Adrenal gland (tissue), 12 donors: ENCODE measurements around the gene RNF44. TPM values are rescaled to one million over a fixed set of nuclear protein-coding genes. Genes with fewer than 3 reads are reported as not detected.

ENCODE experiments used
- DNase-seq, 7 donors: peaks; one replicate each; pipeline ENCODE4 v3.0.0-alpha.2; 2019 to 2020
- H3K27ac ChIP-seq, 5 donors: fragments of 200-600 bp; sonication (generic) in 4 of 5; 1 replicate in 3 of 5; 2 replicates in 2 of 5; pipeline versions ENCODE4 v1.5.1 to v1.8.0; 2016 to 2020; ENCODE audit warnings: mild to moderate bottlenecking in 1 of 5
- H3K27me3 ChIP-seq: fragments of 200-600 bp; 2 replicates; pipeline ENCODE4 v1.8.0; 2021
- H3K36me3 ChIP-seq, 2 donors: fragments of 200-600 bp; replicated peaks in 1 of 2; 1 replicate in 1 of 2; 2 replicates in 1 of 2; pipeline versions ENCODE4 v1.5.1 to v1.8.0; 2018 to 2022
- H3K4me1 ChIP-seq, 2 donors: fragments of 200-600 bp; replicated peaks in 1 of 2; 1 replicate in 1 of 2; 2 replicates in 1 of 2; pipeline versions ENCODE4 v1.5.1 to v1.8.0; 2018 to 2021
- H3K4me3 ChIP-seq, 4 donors: fragments of 200-600 bp; sonication (generic) in 3 of 4; one replicate each; pipeline ENCODE4 v1.5.1; 2016 to 2018
- H3K9me3 ChIP-seq, 3 donors: fragments of 200-600 bp; sonication (generic) in 1 of 3; replicated peaks in 1 of 3; 1 replicate in 2 of 3; 2 replicates in 1 of 3; pipeline versions ENCODE4 v1.5.1 to v1.8.0; 2016 to 2021
- POLR2A ChIP-seq, 2 donors: fragments of 450-650 bp; IDR thresholded peaks; one replicate each; pipeline ENCODE4 v1.6.1; 2017; ENCODE audit warnings: antibody characterized with exemption in 2 of 2, mild to moderate bottlenecking in 2 of 2, moderate library complexity in 1 of 2
- WGBS, 4 donors: extraction: QIAGEN DNeasy Blood & Tissue Kit in 2 of 4; methylation state at CpG; one replicate each; pipeline versions ENCODE4 v1.1.5 to v1.1.7; 2013 to 2017; 5-methylcytosine and 5-hydroxymethylcytosine counted together
- intact Hi-C, 2 donors: fragments of 100-400 bp; cut with DNase I; formaldehyde crosslinking; loops; one replicate each; pipeline versions ENCODE4 v1.14.1 to v1.15.0; 2022 to 2023
- polyA plus RNA-seq, 3 donors: library from polyadenylated mRNA; stranded (reverse); fragments of 200-250 nt in 2 of 3; fragments of 350-450 nt in 1 of 3; fragmentation: Illumina TruSeq in 1 of 3; extraction: RNeasy Lipid Tissue Mini Kit (QIAGEN cat#74804) in 1 of 3; gene quantifications; one replicate each; pipeline ENCODE4 v1.2.3, GENCODE V29; 2013 to 2014
- total RNA-seq, 9 donors: library from RNA; depleted of rRNA in 4 of 9; stranded (reverse); fragments of >200 nt in 4 of 9; fragments of 120-200 nt in 1 of 9; fragmentation: NEBNext Ultra II Directional in 1 of 9; extraction: Animal tissue kit (Norgen Biotek cat#: 25700) in 1 of 9; gene quantifications; one replicate each; pipeline versions ENCODE4 v1.1.0 to v1.2.4, GENCODE V29; 2013 to 2023
- TF ChIP-seq, protein P1 (sequence below), 6 experiments: fragments of 450-650 bp in 4 of 6; fragments of 200-600 bp in 2 of 6; sonication (generic) in 1 of 6; IDR thresholded peaks; 1 replicate in 5 of 6; 2 replicates in 1 of 6; pipeline versions ENCODE4 v1.5.1 to v1.8.0; 2016 to 2021; ENCODE audit warnings: antibody characterized with exemption in 6 of 6, mild to moderate bottlenecking in 2 of 6, moderate library complexity in 1 of 6
- donor health status: healthy with polysubstance abuse.
- donor health status: Bipolar disorder and iron deficiency.
- donor health status: DM: yes; HTN: yes; CAD: no.
- donor health status: DM: no; HTN: no; CAD: no.
- donor health status: DM: no; HTN: no; CAD: no.
- donor health status: DM: yes; HTN: yes; CAD: no.

The RNF44 gene
- total and polyA plus RNA-seq, 12 donors = 5.3 to 65.7 (median 22.8) TPM

DNA sequence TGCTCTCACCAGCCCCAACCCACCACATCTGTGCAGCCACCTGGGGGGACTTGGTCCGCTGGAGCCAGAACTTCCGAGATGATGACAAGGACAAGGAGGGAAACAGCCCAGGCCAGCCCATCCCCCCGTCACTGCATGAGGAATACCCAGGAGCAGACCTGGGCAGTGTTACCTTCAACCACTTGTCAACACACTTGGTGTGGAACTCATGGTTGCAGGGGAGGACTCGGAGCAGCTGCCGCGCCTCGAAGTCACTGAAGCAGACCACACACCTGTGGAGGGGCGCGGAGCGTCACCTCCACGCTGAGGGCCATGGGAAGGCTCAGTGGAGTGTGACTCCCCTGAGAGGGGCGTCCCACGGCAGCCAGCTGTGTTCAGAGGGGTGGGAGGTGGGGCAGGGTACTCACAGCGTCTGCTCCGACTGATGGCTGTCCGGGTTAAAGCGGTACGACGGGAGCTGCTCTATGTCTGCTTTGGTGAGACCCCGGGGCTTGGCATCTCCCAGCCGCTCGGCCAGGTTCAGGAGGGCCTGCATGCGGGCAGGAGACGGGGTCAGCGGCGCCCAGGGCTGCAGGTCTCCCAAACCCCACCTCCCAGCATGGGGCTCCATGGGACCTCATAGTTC is 8.0 kb downstream of the RNF44 start:
- TF ChIP-seq POLR2A (IDR thresholded peaks at IDR 0.05) = no peak
- TF ChIP-seq, protein P1, sequence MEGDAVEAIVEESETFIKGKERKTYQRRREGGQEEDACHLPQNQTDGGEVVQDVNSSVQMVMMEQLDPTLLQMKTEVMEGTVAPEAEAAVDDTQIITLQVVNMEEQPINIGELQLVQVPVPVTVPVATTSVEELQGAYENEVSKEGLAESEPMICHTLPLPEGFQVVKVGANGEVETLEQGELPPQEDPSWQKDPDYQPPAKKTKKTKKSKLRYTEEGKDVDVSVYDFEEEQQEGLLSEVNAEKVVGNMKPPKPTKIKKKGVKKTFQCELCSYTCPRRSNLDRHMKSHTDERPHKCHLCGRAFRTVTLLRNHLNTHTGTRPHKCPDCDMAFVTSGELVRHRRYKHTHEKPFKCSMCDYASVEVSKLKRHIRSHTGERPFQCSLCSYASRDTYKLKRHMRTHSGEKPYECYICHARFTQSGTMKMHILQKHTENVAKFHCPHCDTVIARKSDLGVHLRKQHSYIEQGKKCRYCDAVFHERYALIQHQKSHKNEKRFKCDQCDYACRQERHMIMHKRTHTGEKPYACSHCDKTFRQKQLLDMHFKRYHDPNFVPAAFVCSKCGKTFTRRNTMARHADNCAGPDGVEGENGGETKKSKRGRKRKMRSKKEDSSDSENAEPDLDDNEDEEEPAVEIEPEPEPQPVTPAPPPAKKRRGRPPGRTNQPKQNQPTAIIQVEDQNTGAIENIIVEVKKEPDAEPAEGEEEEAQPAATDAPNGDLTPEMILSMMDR (IDR thresholded peaks at IDR 0.05) = no peak
- no peak overlapping the region for H3K4me3 ChIP-seq
- H3K36me3 ChIP-seq = peaks cover 0 to 48% of the 10 kb centered on the region in 2 donors
- H3K27me3 ChIP-seq = no peaks in the 10 kb centered on the region
- H3K27ac ChIP-seq = no peak overlapping the region
- intact Hi-C loops = no loop called here
- no peak for DNase-seq
- H3K4me1 ChIP-seq = peaks cover 12 to 19% of the 10 kb centered on the region in 2 donors
- WGBS, 4 donors = 89 to 100% (median 94%) methylated on average over 2 to 26 of the region's 26 CpGs
- no peaks in the 10 kb centered on the region for H3K9me3 ChIP-seq

GRCh38 chr5:176528761-176529115 is 8.5 kb downstream of the RNF44 start:
- H3K4me1 ChIP-seq = peaks cover 7 to 14% of the 10 kb centered on the region in 2 donors
- peaks cover 0 to 48% of the 10 kb centered on the region in 2 donors for H3K36me3 ChIP-seq
- no peak overlapping the region for H3K4me3 ChIP-seq
- no peak for DNase-seq
- TF ChIP-seq, protein P1 (IDR thresholded peaks at IDR 0.05) = no peak
- TF ChIP-seq POLR2A (IDR thresholded peaks at IDR 0.05) = no peak
- intact Hi-C loops = no loop called here
- no peaks in the 10 kb centered on the region for H3K9me3 ChIP-seq
- H3K27ac ChIP-seq = no peak overlapping the region
- H3K27me3 ChIP-seq = no peaks in the 10 kb centered on the region
- 75 to 89% (median 77%) methylated on average over 10 to 17 of the region's 17 CpGs; no CpG with 5 or more reads in 1 of the 4 donors for WGBS, 4 donors

DNA sequence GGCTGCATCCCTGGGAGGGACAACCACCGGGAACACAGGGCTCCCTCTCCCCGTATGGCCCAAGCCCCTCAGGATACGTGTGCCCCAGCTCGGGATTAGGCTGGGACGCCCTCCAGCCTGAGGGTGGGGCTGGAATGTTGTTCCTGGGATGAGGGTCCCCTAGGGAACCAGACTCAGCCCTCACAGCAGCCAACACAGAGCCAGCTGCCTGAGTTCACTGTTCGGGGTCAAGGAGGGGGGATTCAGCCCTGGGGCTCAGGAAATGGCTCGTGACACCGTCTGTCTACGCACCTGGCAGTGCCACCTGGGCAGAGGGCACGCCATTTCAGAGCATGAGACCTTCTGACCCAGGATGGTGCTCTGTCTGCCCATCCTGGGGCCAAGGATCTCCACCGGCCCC is 8.9 kb downstream of the RNF44 start:
- WGBS, 4 donors = 83 to 92% (median 87%) methylated on average over 2 to 11 of the region's 11 CpGs
- intact Hi-C loops = no loop called here
- DNase-seq = no peak
- Histone ChIP-seq H3K4me1 (peaks cover 3 to 10% of the 10 kb centered on the region in 2 donors), H3K4me3 (no peak overlapping the region), H3K27me3 (no peaks in the 10 kb centered on the region), H3K36me3 (peaks cover 0 to 48% of the 10 kb centered on the region in 2 donors), H3K9me3 (no peaks in the 10 kb centered on the region), H3K27ac (no peak overlapping the region)
- TF ChIP-seq, protein P1 (IDR thresholded peaks at IDR 0.05) = no peak
- TF ChIP-seq POLR2A (IDR thresholded peaks at IDR 0.05) = no peak

DNA sequence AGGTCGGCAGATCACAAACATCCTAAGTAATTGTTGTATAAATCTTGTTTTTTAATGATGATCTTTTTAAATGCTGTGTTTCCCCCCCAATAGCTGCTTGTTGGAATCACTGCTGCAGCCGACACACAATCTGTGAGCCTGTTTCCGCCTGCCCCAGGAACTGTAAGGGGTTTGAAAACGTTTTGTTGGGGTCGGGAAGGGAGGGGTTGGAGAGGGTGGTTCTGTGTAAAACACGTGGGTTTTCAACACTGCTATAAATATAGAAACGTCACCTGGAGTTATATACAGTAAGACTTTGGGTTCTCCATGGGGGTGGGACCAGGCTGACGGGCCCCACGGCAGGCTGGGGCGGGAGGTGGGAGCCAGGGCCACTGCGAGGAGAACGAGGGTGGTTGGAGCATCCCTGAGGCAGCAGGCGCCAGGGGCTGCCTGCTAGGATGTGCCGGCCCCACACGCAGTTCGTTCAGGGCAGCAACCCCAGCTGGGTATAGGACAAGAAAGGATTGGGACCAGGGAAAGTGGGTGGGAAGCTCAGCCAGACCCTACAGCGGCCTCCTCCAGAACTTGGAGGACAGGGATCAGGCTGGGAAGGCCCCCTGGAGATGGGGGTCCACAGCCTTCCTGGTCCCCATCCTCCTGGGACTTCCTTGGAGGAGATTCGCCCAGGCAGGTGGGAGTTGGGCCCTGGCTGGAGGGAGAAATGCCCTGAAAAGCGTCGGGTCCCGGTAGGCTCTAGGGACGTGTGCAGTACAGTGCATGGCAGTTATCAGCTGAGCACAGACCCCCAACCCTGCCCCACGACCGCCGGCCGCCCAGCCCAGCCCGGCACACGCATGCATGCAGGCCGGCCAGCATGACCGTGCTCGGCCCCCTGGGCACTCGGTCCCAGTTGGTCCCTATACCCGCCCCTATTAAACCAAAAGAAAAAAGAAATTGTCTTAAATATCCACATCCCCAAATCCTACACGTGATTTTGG is 9.7 kb downstream of the RNF44 start:
- 83 to 88% (median 86%) methylated on average over 27 to 34 of the region's 34 CpGs for WGBS, 4 donors
- DNase-seq = no peak

More for the DNA sequence above, 9.7 kb downstream of the RNF44 start:
- TF ChIP-seq POLR2A (IDR thresholded peaks at IDR 0.05) = no peak
- TF ChIP-seq, protein P1 (IDR thresholded peaks at IDR 0.05) = no peak
- no peak overlapping the region for H3K4me3 ChIP-seq
- no peaks in the 10 kb centered on the region for H3K27me3 ChIP-seq
- peaks cover 0 to 48% of the 10 kb centered on the region in 2 donors for H3K36me3 ChIP-seq
- no peak overlapping the region for H3K27ac ChIP-seq
- no peaks in the 10 kb centered on the region for H3K9me3 ChIP-seq
- intact Hi-C loops = no loop called here
- peaks cover 0 to 4% of the 10 kb centered on the region in 2 donors for H3K4me1 ChIP-seq
